IPS-11a (cell line): Measurements from ENCODE around the gene PPFIBP2.
"Not testable (repeated sequence)": the region's sequence is repeated elsewhere in the genome, so short reads cannot be mapped to it uniquely, and the experiment has no call there.

ENCODE experiments used
- H3K4me3 ChIP-seq: one replicate; pipeline ENCODE4 v1.5.1; 2013; ENCODE audit warnings: low read depth, low read length, control low read depth

Gene PPFIBP2

GRCh38 chr11:7655253-7656217 is 141.7 kb downstream of the PPFIBP2 start:
- no peak overlapping the region for H3K4me3 ChIP-seq

GRCh38 chr11:7656704-7657103 is 142.9 kb downstream of the PPFIBP2 start:
- no peak overlapping the region for H3K4me3 ChIP-seq

DNA sequence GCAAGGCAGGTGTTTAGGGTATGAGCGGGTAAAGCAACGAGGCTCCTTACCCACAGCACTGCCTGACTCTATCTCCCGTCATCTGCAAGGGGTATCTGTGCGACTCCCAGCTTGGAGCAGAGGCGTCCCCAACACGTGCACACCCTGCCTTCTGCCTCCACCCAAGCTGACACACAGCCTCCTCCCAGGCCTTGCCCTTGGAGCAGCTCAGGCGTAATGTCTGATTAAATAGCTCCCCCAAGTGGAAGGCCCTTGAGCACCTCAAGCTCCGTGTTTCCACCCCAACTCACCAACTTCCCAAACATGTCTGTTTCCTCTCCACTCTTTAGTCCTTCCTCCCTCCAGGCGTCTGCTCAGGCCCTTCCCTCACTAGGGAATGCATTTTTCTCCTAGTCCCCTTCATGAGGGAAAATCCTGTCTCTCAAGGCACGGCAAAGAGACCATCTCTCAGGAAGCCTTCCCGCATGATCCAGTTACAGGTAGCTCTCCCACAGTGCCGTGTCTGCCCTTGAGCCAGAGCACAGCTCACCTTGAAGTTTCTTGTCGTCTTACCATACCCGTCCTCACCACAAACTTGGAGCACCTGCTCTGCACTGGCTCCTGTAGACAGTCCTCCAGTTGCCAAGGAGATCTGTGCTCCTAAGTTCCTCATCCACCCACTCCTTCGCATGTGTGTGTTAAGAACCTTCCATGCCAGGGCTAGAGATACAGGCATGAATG is 143.7 kb downstream of the PPFIBP2 start:
- no peak overlapping the region for H3K4me3 ChIP-seq

GRCh38 chr11:7663531-7663930 is 149.7 kb downstream of the PPFIBP2 start:
- H3K4me3 ChIP-seq, result not testable (repeated sequence)

GRCh38 chr11:7664867-7665266 is 151.1 kb downstream of the PPFIBP2 start:
- H3K4me3 ChIP-seq, result no peak overlapping the region

- no peak overlapping the region for H3K4me3 ChIP-seq
Measured at GRCh38 chr11:7665473-7666291, 151.9 kb downstream of the PPFIBP2 start.

- no peak overlapping the region for H3K4me3 ChIP-seq
Measured at GRCh38 chr11:7666292-7666866, 152.6 kb downstream of the PPFIBP2 start.

GRCh38 chr11:7667460-7667859 is 153.7 kb downstream of the PPFIBP2 start:
- H3K4me3 ChIP-seq, result no peak overlapping the region

DNA sequence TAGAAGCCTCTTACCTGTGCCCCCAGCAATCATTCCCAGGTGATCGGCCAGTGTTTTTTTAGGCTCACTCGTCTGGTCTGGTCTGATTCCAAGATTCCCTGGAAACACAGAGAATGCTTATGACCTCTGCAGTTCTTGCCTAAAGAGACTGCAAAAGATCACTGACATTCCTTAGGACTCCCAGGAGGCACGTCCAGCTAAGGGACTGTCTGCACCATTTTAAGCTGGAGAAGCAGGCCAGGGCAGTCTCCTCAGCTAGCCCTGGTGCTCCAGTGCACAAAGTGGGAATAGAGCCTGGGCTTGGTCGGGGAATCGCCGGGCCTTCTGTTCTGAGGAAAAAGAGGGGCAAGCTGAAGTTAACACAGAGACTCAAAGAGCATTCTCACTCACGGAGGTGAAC is 154.7 kb downstream of the PPFIBP2 start:
- no peak overlapping the region for H3K4me3 ChIP-seq

GRCh38 chr11:7668911-7669310 is 155.1 kb downstream of the PPFIBP2 start:
- H3K4me3 ChIP-seq, result no peak overlapping the region

- no peak overlapping the region for H3K4me3 ChIP-seq
Measured at GRCh38 chr11:7670641-7671040, 156.8 kb downstream of the PPFIBP2 start.

DNA sequence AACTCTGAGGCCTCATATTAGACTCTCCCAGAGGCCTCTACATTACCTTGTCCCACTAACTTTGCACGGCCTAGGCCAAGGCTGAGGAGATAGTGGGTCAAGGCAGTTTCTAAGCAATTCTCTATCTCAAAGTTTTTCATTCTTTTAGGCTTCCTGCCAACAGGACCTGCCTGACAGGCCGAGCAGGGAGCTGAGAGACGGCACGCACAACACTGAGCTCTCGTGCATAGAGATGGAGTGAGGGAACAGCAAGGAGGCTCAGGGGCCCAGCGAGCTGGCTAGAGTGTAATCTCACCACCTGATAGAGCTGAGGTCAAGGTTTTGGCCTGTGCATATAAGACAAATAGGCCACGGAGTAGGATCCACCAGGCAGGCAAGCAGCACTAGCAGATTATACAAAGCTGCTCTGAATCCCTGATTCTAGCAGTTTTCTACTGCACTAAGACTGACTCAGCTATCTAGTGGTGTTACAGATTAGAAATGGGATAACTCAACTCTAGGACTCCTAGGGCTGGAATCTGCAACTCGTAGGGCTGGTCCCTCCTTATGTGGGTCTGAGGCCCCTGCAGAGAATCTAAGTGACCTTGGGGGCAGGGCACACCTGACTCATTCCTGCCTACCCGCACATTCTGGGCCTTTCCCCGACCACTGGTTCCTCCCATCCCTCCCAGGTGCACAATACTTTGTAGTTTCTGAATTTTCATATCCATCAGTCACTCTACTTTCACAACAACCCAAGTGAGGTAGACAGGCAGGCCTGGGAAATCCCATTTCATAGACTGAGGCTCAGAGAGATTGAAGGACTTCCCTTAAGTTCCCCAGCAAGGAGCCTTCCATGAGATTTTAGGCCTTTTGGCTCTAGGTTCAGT is 157.8 kb downstream of the PPFIBP2 start:
- H3K4me3 ChIP-seq, result no peak overlapping the region

DNA sequence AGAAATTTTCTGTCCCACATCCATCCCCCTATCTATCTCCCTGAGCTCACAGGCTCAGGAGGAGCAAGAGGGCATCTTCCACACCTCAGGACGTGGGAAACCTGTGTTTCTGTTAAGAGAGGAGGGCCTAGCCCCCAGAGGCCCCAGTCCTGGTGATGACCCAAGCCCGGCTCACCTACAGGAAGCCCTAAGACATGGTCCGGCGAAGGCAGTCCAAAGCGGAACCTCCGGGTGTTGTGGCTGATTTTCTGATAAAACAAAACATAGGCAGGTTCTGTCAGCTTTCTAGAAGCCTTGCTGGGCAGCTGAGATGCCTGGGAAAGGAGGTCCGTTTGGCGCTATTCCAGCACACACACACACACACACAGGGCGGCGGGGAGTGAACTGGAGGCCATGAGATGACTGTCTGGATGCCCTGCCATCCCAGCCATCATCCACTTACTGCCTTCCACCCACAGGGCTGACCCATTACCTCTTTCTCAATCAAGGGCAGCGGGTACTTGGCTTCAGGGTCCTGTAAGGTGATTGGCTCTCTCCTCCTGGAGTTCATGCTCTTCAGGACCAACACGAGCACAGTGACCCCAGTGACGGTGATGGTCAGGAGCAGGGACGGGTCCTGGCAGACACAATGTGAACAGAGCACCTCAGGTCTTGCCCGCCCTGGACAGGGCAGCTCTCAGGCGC is 158.6 kb downstream of the PPFIBP2 start:
- H3K4me3 ChIP-seq, result no peak overlapping the region

DNA sequence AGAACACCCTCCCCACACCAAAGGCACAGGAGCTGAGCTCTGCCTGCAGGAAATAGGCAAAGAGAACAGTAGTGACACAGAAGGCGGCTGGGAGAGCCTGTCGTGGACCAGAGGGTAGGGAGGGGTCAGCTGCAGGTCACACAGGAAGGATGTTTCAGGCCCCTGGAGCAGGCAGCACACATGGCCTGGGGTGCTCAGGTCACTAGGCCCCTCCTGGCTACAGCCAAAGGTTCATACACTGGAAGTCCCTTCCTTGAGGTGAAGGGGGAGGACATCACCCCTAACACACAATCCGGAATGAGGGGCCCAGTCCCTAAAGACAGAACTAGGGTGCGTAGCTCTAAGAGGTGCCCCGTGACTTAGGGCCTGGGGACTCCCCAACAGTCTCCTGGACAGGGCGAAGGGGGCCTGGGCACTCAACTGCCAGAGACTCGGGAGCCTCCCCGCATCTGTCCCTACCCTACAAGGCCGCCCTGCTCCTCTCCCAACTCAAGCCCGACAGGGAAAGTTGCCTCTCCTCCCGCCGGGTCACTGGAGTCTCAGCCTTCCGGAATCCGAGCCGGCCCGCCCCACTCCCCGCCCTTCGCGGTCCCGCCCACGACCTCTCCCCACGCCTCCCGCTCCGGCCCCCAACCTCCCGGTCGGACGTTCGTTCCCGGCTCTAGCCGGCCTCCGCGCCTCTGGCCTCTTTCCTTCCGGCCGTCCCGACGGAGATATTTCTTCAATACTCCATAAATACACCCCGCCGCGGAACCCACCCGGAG is 159.3 kb downstream of the PPFIBP2 start, which contains the start of gene CYB5R2:
Gene CYB5R2 (minus strand): TSS at position 541 of the 764 bp plus-strand sequence. CDS start 675 bp downstream, outside the sequence.
- peak within 1 kb of the TSS; percentile 70 for H3K4me3 ChIP-seq

GRCh38 chr11:7673724-7674434 is 160.1 kb downstream of the PPFIBP2 start:
- H3K4me3 ChIP-seq, result peak overlapping the region; percentile 70

DNA sequence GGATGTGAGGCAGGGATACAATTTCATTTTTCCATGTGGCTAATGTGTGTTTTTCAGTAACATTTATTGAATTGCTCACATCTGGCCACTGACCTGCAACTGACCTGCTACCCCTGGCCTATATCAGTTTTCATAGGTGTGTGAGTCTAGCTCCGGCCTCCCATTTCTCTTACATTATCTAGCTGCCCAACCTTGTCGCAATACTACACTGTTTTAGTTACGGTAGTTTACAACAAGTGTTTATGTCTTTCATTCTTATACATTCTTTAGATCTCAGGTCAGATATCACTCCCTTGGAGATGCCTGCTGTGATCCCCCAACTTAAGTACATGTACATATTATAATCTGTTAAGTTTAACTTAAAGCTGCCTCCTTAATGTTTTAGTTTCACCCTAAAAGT is 161.8 kb downstream of the PPFIBP2 start:
- no peak overlapping the region for H3K4me3 ChIP-seq

DNA sequence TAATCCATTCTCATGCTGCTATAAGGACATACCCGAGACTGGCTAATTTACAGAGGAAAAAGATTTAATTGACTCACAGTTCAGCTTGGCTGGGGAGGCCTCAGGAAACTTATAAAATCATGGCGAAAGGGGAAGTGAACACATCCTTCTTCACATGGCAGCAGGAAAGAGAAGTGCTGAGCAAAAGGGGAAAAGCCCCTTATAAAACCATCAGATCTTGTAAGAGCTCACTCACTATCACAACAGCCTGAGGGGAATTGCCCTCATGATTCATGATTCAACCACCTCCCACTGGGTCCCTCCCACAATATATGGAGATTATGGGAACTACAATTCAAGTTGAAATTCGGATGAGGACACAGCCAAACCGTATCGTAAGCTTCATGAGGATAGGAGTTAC is 163.3 kb downstream of the PPFIBP2 start:
- H3K4me3 ChIP-seq, result no peak overlapping the region

DNA sequence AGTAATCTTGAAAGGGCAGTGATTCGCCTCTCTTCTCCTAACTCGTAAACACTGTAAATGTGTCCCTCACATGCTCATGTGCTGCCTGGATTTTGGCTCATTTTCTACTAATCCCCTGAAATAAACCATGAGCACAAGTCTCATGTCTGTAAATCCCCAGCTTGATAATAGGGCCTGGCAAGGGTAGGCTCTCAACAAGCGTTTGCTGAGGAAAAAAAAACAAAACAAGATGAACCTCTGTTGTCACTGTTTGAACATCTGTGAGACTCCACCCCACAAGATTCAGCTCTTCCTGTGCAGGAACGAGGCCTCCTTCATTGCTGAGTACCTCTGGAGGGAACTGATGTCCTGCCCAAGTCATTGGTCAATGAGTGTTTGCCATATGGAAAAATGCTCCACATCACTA is 164.0 kb downstream of the PPFIBP2 start:
- no peak overlapping the region for H3K4me3 ChIP-seq
